ENCODE results near the gene SMIM36.

- TF ChIP-seq CTCF (conservative IDR thresholded peaks at IDR 0.05; ENCODE audit: low read length) (no peak), EZH2phosphoT487 (IDR thresholded peaks at IDR 0.05; ENCODE audit: borderline replicate concordance) (no peak)
Measured at GRCh38 chr17:55402374-55402773, 108.9 kb downstream of the SMIM36 start.
